ENCODE results near the gene CWC27. TPM values are rescaled to one million over a fixed set of nuclear protein-coding genes. Genes with fewer than 3 reads are reported as not detected.

Gene CWC27
- total and polyA plus RNA-seq, 2 of the 13 experiments (the other 11 are each of a cell fraction or from before 2014, with no cell fraction given) = 21.1 to 25.7 TPM

DNA sequence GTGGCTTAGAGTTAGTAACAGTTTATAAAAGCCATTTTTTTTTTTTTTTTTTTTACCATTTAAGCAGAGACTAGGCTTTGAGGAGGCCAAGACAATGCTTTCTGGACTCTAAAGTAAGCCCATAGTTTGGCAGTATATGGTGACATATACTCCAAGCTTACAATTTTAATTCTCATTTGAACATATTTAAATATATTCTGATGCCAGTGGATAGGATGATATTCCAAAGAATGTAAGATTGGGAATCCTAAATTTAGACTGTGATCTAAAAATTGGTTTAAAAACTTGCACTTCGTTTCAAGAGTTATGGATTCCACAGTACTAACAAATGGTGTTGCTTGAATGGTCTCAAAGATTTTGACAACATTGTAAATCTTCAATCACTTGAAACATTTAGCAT lies 112.1 kb downstream of the CWC27 start:
- H4K20me1 ChIP-seq (ENCODE audit: insufficient read depth, low read length) = no peaks in the 10 kb centered on the region
- no peak overlapping the region for H2AFZ ChIP-seq (ENCODE audit: low read length)
- no peaks in the 10 kb centered on the region for H3K9me3 ChIP-seq (ENCODE audit: low read length)
- DNase-seq (ENCODE audit: low spot score) (no peak), ATAC-seq (no peak), FAIRE-seq (no peak)
- no peak overlapping the region for H3K4me3 ChIP-seq (replicated peaks in 1 of 3; ENCODE audit: insufficient read depth in 1 of 3, low read depth in 2 of 3, low read length in 3 of 3)
- no peak overlapping the region for H3K27ac ChIP-seq (ENCODE audit: extremely low read length, insufficient read depth, low read length)
- no peaks in the 10 kb centered on the region for H3K79me2 ChIP-seq (ENCODE audit: insufficient read depth, low read length)
- no peak overlapping the region for H3K9ac ChIP-seq (ENCODE audit: insufficient read depth, low read depth, low read length)
- intact Hi-C loops (cut with micrococcal nuclease; ENCODE audit: unreplicated experiment) (no loop called here), in situ Hi-C loops (cut with HindIII; ENCODE audit: extremely low pct_ligation_motif_present, low pct_unique_long_range_greater_than_20kb) (no loop called here)
- H3K4me2 ChIP-seq (ENCODE audit: low read depth, low read length) = no peak overlapping the region
- ChIA-PET CTCF (ENCODE audit: low intra/inter-chr PET ratio, low total read pairs) (no interaction called here), POLR2A (no interaction called here)
- no TSS peak for BruUV-seq (replicated peaks)
- no peaks in the 10 kb centered on the region for H3K36me3 ChIP-seq (replicated peaks in 1 of 2; ENCODE audit: control insufficient read depth in 1 of 2, insufficient read depth in 2 of 2, low read length in 2 of 2)
- no peaks in the 10 kb centered on the region for H3K27me3 ChIP-seq (ENCODE audit: control insufficient read depth in 1 of 2, insufficient read depth in 2 of 2, low read length in 2 of 2)
- no peaks in the 10 kb centered on the region for H3K4me1 ChIP-seq (ENCODE audit: insufficient read depth, low read length)
- 96% methylated on average over 1 of the region's 1 CpG for WGBS (ENCODE audit: low lambda C conversion rate)
- TF ChIP-seq CREM (IDR thresholded peaks at IDR 0.05) (no peak), CREM (CRISPR knock-in tag; IDR thresholded peaks at IDR 0.05) (no peak), JUND (CRISPR knock-in tag; IDR thresholded peaks at IDR 0.05) (no peak), GATA4 (IDR thresholded peaks at IDR 0.05; ENCODE audit: borderline replicate concordance, low read depth) (no peak), NR3C1 (CRISPR knock-in tag; IDR thresholded peaks at IDR 0.05) (no peak), NFIC (IDR thresholded peaks at IDR 0.05; ENCODE audit: low read length) (no peak), ZC3H4 (CRISPR knock-in tag; IDR thresholded peaks at IDR 0.05; ENCODE audit: borderline replicate concordance) (no peak), POLR2A (IDR thresholded peaks at IDR 0.05; ENCODE audit: insufficient read depth in 1 of 2, low read depth in 2 of 2, low read length in 2 of 2) (no peak), KDM6A (CRISPR knock-in tag; IDR thresholded peaks at IDR 0.05; ENCODE audit: low read depth) (no peak), ZNF850 (CRISPR knock-in tag; conservative IDR thresholded peaks at IDR 0.05) (no peak)
- TF ChIP-seq, protein P1, sequence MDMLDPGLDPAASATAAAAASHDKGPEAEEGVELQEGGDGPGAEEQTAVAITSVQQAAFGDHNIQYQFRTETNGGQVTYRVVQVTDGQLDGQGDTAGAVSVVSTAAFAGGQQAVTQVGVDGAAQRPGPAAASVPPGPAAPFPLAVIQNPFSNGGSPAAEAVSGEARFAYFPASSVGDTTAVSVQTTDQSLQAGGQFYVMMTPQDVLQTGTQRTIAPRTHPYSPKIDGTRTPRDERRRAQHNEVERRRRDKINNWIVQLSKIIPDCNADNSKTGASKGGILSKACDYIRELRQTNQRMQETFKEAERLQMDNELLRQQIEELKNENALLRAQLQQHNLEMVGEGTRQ (IDR thresholded peaks at IDR 0.05; ENCODE audit: low read depth, low read length) = no peak
- TF ChIP-seq, protein P1 (CRISPR knock-in tag; IDR thresholded peaks at IDR 0.05; ENCODE audit: borderline replicate concordance) = no peak
- TF ChIP-seq, protein P2, sequence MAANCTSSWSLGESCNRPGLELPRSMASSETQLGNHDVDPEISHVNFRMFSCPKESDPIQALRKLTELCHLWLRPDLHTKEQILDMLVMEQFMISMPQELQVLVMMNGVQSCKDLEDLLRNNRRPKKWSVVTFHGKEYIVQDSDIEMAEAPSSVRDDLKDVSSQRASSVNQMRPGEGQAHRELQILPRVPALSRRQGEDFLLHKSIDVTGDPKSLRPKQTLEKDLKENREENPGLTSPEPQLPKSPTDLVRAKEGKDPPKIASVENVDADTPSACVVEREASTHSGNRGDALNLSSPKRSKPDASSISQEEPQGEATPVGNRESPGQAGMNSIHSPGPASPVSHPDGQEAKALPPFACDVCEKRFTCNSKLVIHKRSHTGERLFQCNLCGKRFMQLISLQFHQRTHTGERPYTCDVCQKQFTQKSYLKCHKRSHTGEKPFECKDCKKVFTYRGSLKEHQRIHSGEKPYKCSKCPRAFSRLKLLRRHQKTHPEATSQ (CRISPR knock-in tag; IDR thresholded peaks at IDR 0.05; ENCODE audit: borderline replicate concordance) = no peak
- TF ChIP-seq, protein P3, sequence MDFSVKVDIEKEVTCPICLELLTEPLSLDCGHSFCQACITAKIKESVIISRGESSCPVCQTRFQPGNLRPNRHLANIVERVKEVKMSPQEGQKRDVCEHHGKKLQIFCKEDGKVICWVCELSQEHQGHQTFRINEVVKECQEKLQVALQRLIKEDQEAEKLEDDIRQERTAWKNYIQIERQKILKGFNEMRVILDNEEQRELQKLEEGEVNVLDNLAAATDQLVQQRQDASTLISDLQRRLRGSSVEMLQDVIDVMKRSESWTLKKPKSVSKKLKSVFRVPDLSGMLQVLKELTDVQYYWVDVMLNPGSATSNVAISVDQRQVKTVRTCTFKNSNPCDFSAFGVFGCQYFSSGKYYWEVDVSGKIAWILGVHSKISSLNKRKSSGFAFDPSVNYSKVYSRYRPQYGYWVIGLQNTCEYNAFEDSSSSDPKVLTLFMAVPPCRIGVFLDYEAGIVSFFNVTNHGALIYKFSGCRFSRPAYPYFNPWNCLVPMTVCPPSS (IDR thresholded peaks at IDR 0.05) = no peak
- TF ChIP-seq, protein P4, sequence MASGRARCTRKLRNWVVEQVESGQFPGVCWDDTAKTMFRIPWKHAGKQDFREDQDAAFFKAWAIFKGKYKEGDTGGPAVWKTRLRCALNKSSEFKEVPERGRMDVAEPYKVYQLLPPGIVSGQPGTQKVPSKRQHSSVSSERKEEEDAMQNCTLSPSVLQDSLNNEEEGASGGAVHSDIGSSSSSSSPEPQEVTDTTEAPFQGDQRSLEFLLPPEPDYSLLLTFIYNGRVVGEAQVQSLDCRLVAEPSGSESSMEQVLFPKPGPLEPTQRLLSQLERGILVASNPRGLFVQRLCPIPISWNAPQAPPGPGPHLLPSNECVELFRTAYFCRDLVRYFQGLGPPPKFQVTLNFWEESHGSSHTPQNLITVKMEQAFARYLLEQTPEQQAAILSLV (CRISPR knock-in tag; IDR thresholded peaks at IDR 0.05; ENCODE audit: borderline replicate concordance) = no peak
- TF ChIP-seq, protein P5, sequence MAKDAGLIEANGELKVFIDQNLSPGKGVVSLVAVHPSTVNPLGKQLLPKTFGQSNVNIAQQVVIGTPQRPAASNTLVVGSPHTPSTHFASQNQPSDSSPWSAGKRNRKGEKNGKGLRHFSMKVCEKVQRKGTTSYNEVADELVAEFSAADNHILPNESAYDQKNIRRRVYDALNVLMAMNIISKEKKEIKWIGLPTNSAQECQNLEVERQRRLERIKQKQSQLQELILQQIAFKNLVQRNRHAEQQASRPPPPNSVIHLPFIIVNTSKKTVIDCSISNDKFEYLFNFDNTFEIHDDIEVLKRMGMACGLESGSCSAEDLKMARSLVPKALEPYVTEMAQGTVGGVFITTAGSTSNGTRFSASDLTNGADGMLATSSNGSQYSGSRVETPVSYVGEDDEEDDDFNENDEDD (CRISPR knock-in tag; IDR thresholded peaks at IDR 0.05; ENCODE audit: borderline replicate concordance) = no peak
- TF ChIP-seq, protein P6, sequence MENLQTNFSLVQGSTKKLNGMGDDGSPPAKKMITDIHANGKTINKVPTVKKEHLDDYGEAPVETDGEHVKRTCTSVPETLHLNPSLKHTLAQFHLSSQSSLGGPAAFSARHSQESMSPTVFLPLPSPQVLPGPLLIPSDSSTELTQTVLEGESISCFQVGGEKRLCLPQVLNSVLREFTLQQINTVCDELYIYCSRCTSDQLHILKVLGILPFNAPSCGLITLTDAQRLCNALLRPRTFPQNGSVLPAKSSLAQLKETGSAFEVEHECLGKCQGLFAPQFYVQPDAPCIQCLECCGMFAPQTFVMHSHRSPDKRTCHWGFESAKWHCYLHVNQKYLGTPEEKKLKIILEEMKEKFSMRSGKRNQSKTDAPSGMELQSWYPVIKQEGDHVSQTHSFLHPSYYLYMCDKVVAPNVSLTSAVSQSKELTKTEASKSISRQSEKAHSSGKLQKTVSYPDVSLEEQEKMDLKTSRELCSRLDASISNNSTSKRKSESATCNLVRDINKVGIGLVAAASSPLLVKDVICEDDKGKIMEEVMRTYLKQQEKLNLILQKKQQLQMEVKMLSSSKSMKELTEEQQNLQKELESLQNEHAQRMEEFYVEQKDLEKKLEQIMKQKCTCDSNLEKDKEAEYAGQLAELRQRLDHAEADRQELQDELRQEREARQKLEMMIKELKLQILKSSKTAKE (CRISPR knock-in tag; IDR thresholded peaks at IDR 0.05; ENCODE audit: borderline replicate concordance) = no peak
